ENCODE measurements around the gene TMEM119. TPM values are rescaled to one million over a fixed set of nuclear protein-coding genes. Genes with fewer than 3 reads are reported as not detected.

Gene TMEM119
- total and polyA plus RNA-seq, 10 of the 15 experiments (the other 5 are each of a cell fraction or from before 2014, with no cell fraction given): 0.11 to 0.44 (median 0.19) TPM; not detected in 5

- Histone ChIP-seq H2AFZ (ENCODE audit: control insufficient read depth, low read depth, low read length) (no peak overlapping the region), H3K4me1 (ENCODE audit: control insufficient read depth, insufficient read depth, low read length) (peaks cover 36% of the 10 kb centered on the region), H3K36me3 (ENCODE audit: control insufficient read depth in 2 of 2, insufficient read depth in 2 of 2, low read length in 1 of 2) (peaks cover 0 to 14% of the 10 kb centered on the region in 2 experiments; a peak in 2 of 4 replicates), H3K27ac (ENCODE audit: control insufficient read depth, insufficient read depth) (no peak overlapping the region), H3K27me3 (replicated peaks in 1 of 2; ENCODE audit: control insufficient read depth in 2 of 2, insufficient read depth in 2 of 2, low read length in 1 of 2) (no peaks in the 10 kb centered on the region), H3K9ac (ENCODE audit: control insufficient read depth, insufficient read depth, low read length) (no peak overlapping the region), H3K4me2 (ENCODE audit: control insufficient read depth, insufficient read depth) (no peak overlapping the region), H3K4me3 (no peak overlapping the region), H3K9me3 (replicated peaks; ENCODE audit: control insufficient read depth, insufficient read depth, low read length) (peaks cover 9% of the 10 kb centered on the region; the same call in 2 of the 3 replicates), H4K20me1 (ENCODE audit: control insufficient read depth, insufficient read depth) (no peaks in the 10 kb centered on the region), H3K79me2 (ENCODE audit: control insufficient read depth, insufficient read depth, low read length) (no peaks in the 10 kb centered on the region)
- no peak for ATAC-seq
- in situ Hi-C loops (cut with MboI) (loop anchor here (5.0 kb wide), 2 partner anchors 52 to 287 kb away; no protein-coding TSS in a partner anchor), intact Hi-C loops (cut with micrococcal nuclease; ENCODE audit: unreplicated experiment) (loop anchor here (5.0 kb wide), 1 partner anchor 102 kb away; the partner anchor contains the start of gene FICD)
- 84% methylated on average over 14 of the region's 14 CpGs for WGBS (ENCODE audit: insufficient coverage, insufficient replicate concordance, low lambda C conversion rate, missing lambda C conversion rate)
- ChIA-PET RAD21 (ENCODE audit: unreplicated experiment) (interaction anchor here (0.7 to 15.9 kb wide), 8 partner anchors 15 to 701 kb away, joined by 3 to 633 read pairs (median 8); partner anchors contain the start of genes ISCU, SART3 and SELPLG), SMC1A (ENCODE audit: uncharacterized antibody, unreplicated experiment) (interaction anchor here (0.8 to 11.4 kb wide), 7 partner anchors 11 to 185 kb away, joined by 3 to 718 read pairs (median 64); partner anchors contain the start of genes ISCU, SART3 and SELPLG), CTCF (interaction anchor here (0.9 to 17.2 kb wide), 10 partner anchors 9 to 385 kb away, joined by 3 to 866 read pairs (median 6); partner anchors contain the start of genes ISCU, SART3 and SELPLG), POLR2A (interaction anchor here (0.6 to 8.2 kb wide), 8 partner anchors 15 to 184 kb away, joined by 3 to 211 read pairs (median 5); partner anchors contain the start of genes ISCU and SELPLG)
- FAIRE-seq: no peak
- DNase-seq (ENCODE audit: low read depth, low spot score): no peak
- no TSS peak for BruUV-seq (replicated peaks)
- no peak for TF ChIP-seq ATF2 (IDR thresholded peaks at IDR 0.05; ENCODE audit: low read length)
- no peak for TF ChIP-seq SMAD1 (IDR thresholded peaks at IDR 0.05; ENCODE audit: low read depth, partially characterized antibody)
- TF ChIP-seq ZNF274 (IDR thresholded peaks at IDR 0.05; ENCODE audit: insufficient read depth, insufficient read length): no peak
- 0 out of 2 replicates have a peak, but pooled peaks have one; percentile 54 for TF ChIP-seq PRDM15 (CRISPR knock-in tag; IDR thresholded peaks at IDR 0.05)
- TF ChIP-seq ZNF687 (IDR thresholded peaks at IDR 0.05): peak; percentile 37; the same call in 1 of the 2 replicates
- TF ChIP-seq BCL3 (IDR thresholded peaks at IDR 0.05; ENCODE audit: borderline replicate concordance, insufficient read depth, low read depth, low read length, poor library complexity, severe bottlenecking): no peak
These were observed 21.7 kb upstream of the TMEM119 start for GRCh38 chr12:108619369-108620160.

All from GM12878 (cell line).